ENCODE data around the gene VNN1. TPM values are rescaled to one million over a fixed set of nuclear protein-coding genes. Genes with fewer than 3 reads are reported as not detected.
A peak's percentile ranks its signal among the peaks of the same experiment; 100 is the strongest.

The VNN1 gene
- total RNA-seq, 2 experiments from 2014 or later: not detected

GRCh38 chr6:132671295-132671694 is 42.6 kb downstream of the VNN1 start:
- no peak overlapping the region for H3K4me3 Mint-ChIP-seq
- no peak for DNase-seq
- POLR2A ChIA-PET: no interaction called here
- H3K27me3 Mint-ChIP-seq: peaks cover 8% of the 10 kb centered on the region
- H3K36me3 Mint-ChIP-seq (ENCODE audit: low read depth): no peaks in the 10 kb centered on the region
- peaks cover 7% of the 10 kb centered on the region for H3K4me1 Mint-ChIP-seq (ENCODE audit: low read depth)
- CTCF ChIA-PET: interaction anchor here (0.7 to 4.4 kb wide), 4 partner anchors 9 to 141 kb away, joined by 3 to 69 read pairs (median 4); no protein-coding TSS in a partner anchor
- ATAC-seq: no peak
- H3K9me3 Mint-ChIP-seq: no peaks in the 10 kb centered on the region
- no peak overlapping the region for H3K27ac Mint-ChIP-seq
- TF ChIP-seq CTCF (IDR thresholded peaks at IDR 0.05): no peak
- intact Hi-C loops (cut with micrococcal nuclease): no loop called here

- DNase-seq (no peak), ATAC-seq (peak; percentile 60)
- CTCF ChIA-PET: interaction anchor here (0.6 to 4.4 kb wide), 25 partner anchors 9 to 293 kb away, joined by 3 to 69 read pairs (median 3); partner anchors contain the start of genes SLC18B1 and TAAR1
- peak; percentile 72 for TF ChIP-seq CTCF (IDR thresholded peaks at IDR 0.05)
- Mint-ChIP-seq H3K36me3 (ENCODE audit: low read depth) (no peaks in the 10 kb centered on the region), H3K4me1 (ENCODE audit: low read depth) (peaks cover 2% of the 10 kb centered on the region), H3K27ac (no peak overlapping the region), H3K9me3 (no peaks in the 10 kb centered on the region), H3K4me3 (no peak overlapping the region), H3K27me3 (peaks cover 6% of the 10 kb centered on the region)
- intact Hi-C loops (cut with micrococcal nuclease): loop anchor here (1.0 to 10.0 kb wide), 2 partner anchors 99 to 135 kb away; partner anchors contain the start of gene TAAR9
- POLR2A ChIA-PET: interaction anchor here (0.6 to 1.9 kb wide), 3 partner anchors 93 to 171 kb away, joined by 3 to 6 read pairs (median 4); no protein-coding TSS in a partner anchor
These were observed 44.1 kb downstream of the VNN1 start for GRCh38 chr6:132669690-132670291.

GRCh38 chr6:132666118-132666517 is 47.7 kb downstream of the VNN1 start:
- Mint-ChIP-seq H3K4me1 (ENCODE audit: low read depth) (peaks cover 2% of the 10 kb centered on the region), H3K36me3 (ENCODE audit: low read depth) (no peaks in the 10 kb centered on the region), H3K27me3 (peaks cover 5% of the 10 kb centered on the region), H3K9me3 (no peaks in the 10 kb centered on the region), H3K27ac (no peak overlapping the region), H3K4me3 (no peak overlapping the region)
- no peak for ATAC-seq
- no peak for TF ChIP-seq CTCF (IDR thresholded peaks at IDR 0.05)
- ChIA-PET CTCF (interaction anchor here (0.8 to 1.9 kb wide), 3 partner anchors 102 to 157 kb away, joined by 3 to 6 read pairs (median 3); partner anchors contain the start of gene SLC18B1), POLR2A (no interaction called here)
- intact Hi-C loops (cut with micrococcal nuclease): loop anchor here (10.0 kb wide), 1 partner anchor 131 kb away; the partner anchor contains the start of gene TAAR9
- DNase-seq: no peak

- Mint-ChIP-seq H3K27me3 (no peaks in the 10 kb centered on the region), H3K9me3 (no peaks in the 10 kb centered on the region), H3K4me3 (no peak overlapping the region), H3K27ac (no peak overlapping the region), H3K36me3 (ENCODE audit: low read depth) (no peaks in the 10 kb centered on the region), H3K4me1 (ENCODE audit: low read depth) (no peaks in the 10 kb centered on the region)
- no peak for TF ChIP-seq CTCF (IDR thresholded peaks at IDR 0.05)
- ATAC-seq (no peak), DNase-seq (no peak)
- intact Hi-C loops (cut with micrococcal nuclease): loop anchor here (10.0 kb wide), 1 partner anchor 130 kb away; the partner anchor contains the start of gene TAAR9
- ChIA-PET CTCF (interaction anchor here (0.6 kb wide), 1 partner anchor 46 kb away, joined by 3 read pairs; no protein-coding TSS in a partner anchor), POLR2A (no interaction called here)
These were observed 49.4 kb downstream of the VNN1 start for GRCh38 chr6:132664309-132665034.

- Mint-ChIP-seq H3K27me3 (no peaks in the 10 kb centered on the region), H3K36me3 (ENCODE audit: low read depth) (no peaks in the 10 kb centered on the region), H3K4me3 (no peak overlapping the region), H3K4me1 (ENCODE audit: low read depth) (no peaks in the 10 kb centered on the region), H3K9me3 (no peaks in the 10 kb centered on the region), H3K27ac (no peak overlapping the region)
- ChIA-PET POLR2A (no interaction called here), CTCF (no interaction called here)
- TF ChIP-seq CTCF (IDR thresholded peaks at IDR 0.05): no peak
- ATAC-seq (no peak), DNase-seq (no peak)
- intact Hi-C loops (cut with micrococcal nuclease): loop anchor here (10.0 kb wide), 1 partner anchor 129 kb away; the partner anchor contains the start of gene TAAR9
These were observed 50.2 kb downstream of the VNN1 start for GRCh38 chr6:132663661-132664060.
